Measurements from ENCODE around the gene TLX1.

GRCh38 chr10:101174319-101174718 lies 43.2 kb downstream of the TLX1 start:
- TF ChIP-seq CTCF (IDR thresholded peaks at IDR 0.05; ENCODE audit: low read depth, low read length, poor library complexity, severe bottlenecking) (no peak), EZH2phosphoT487 (IDR thresholded peaks at IDR 0.05; ENCODE audit: borderline replicate concordance, low read length) (no peak)
